Ramos (cell line): ENCODE measurements around the gene EPHB6.

Experiments used
- in situ Hi-C: fragments of 300-500 bp; cut with MboI; formaldehyde crosslinking; loops from one replicate; pipeline ENCODE4 v1.14.3; 2022; ENCODE audit warnings: low sequenced_read_pairs; ENCODE audit not compliant: unreplicated experiment

Gene EPHB6

DNA sequence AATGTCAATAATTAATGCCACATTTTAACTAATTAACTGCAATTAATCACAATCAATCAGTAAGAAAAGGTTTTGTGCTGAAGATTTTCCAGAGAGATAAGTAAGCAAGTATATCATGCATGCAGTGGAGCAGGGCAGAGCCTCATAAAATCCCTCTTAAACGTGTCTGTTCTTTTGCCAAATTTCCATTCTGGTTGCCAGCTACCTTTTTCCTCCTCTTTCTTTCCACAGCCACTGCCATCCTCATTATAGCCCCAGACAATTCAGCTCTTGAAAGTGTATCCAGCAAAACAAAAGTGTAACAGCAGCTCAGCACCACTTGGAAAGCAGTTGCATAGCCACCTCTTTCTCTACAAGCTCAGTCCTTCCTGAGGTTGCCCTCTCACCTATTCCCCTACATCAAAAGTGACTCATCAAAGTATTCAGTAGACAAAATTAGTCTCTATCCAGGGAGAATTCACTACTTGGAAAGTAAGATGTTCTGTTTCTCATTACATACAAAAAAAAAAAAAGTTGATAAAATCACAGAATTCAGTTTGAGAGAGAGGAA lies 26.9 kb upstream of the EPHB6 start:
- in situ Hi-C loops: no loop called here

DNA sequence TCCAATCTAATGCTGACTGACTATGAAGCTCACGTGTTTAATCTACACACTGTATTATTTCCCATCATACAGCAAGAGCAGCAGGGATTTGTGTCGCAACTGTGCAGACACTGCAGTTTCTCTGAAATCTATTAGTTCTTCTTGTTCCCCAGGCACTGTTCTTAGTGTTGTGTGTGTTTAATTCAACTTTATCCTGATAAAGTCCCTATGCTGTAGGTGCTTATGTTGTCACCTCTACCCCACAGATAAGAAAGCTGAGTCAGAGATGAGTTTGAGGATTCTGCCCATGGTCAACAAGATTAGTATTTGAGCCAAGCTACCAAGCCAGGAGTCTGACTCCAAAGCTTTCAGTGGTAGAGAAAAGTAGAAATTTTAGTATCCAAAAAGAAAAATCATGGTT lies 22.5 kb upstream of the EPHB6 start:
- in situ Hi-C loops: no loop called here

DNA sequence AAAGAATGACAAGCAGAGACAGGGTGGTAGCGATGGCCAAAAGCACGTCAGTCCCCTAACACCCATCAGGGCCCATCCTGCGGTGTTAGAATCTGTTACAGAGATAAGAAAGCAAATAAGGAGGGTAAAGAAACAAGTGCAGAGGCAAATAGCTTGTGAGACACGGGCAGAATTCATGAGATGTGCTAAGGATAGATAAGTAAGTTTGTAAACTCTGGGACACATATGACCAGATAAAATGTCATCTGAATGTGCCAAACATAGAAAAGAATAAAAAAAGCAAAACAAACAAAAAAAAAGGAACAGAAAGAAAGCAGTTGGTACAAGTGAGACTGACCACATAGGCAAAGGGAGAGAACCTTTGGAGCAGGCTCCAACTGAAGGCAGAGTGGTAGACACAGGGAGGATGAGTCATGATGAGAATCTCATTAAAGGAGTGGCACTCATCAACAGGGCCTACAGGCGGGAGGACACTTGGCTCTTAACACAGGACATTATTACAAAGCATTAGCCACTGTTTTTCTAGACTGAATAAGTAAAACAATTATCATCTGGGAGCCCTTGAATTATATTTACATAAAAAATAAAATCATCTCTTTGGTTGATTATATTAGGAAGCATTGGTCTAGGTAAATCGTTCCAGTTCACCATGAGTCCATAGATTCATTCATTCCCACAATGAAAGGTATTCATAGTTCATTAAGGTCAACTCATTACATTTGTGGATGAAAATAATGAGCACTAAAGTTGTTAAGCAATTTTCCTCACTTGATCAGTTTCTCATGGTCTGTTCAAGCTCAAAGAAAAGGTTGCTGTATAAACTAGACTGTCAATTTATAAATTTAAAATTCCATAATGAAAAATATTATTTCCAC lies 21.5 kb upstream of the EPHB6 start:
- in situ Hi-C loops: no loop called here

DNA sequence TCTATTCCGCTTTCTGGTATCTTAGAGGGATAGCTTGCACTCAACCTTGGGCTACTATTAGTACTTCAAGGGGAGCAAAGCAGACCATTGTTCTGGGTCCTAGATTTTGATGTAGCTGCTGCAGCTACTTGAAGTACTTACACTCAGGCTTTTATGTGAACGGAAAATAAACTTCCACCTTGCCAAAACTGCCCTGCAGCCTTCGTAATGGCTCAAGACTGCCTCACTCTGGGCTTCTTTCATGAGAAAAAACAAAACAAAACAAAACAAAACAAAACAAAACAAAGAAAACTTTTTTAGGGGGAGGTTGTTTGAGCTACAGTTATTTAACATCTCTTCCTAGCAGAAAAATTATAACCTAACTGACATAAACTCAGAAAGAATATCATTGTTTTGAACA lies 19.4 kb upstream of the EPHB6 start:
- in situ Hi-C loops: no loop called here

DNA sequence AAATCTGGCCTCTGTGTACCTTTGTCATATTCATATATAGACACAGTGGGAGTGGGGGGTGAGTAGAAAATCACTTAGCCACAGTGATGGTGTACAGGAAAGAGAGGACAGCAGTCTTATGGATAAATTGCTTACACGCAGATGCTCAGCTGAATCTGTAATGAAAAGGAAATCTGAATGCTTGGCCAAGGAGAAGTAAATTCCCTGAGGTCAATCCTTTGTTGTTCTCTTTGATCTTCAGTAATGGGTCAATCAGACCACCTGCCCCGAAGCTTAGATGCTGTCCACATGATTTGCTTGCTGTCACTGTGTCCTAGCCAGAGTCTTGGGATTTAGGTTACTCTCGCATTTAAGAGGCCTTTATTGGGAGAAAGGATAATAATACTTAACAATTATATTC lies 18.4 kb upstream of the EPHB6 start:
- in situ Hi-C loops: no loop called here

DNA sequence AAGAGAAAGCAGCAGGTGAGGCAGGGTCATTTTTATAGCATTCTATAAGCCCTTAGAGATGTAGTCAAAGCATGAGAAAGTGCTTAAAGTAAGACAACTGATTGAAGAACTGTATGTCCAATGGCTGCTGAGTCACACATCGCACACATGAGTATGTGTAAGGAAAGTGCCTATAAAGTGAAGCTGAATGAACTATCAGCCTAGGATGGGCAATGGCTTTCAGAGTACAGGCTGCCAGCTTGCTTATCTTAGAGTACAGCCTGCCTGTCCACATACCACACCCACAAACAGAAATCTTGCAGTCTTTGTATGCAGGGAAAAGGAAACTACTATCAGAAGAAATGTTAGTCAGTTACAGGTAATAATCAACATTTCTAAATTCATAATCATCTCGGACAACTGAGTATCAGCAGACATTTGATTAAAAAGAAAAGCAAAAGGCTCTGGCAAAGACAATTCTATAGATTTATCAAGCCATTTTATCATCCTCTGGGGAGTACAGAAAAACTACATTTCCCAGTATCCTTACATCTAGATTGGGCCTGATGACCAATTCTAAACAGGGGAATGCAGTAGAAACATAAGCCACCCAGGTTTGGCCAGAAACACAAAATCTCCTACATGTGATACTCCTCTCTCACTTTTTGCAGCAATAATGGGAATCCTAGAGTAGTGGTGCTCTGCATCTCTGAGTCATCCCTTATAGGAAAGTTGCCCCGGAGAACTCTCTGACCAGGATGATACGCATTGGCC lies 16.2 kb upstream of the EPHB6 start:
- in situ Hi-C loops: no loop called here

DNA sequence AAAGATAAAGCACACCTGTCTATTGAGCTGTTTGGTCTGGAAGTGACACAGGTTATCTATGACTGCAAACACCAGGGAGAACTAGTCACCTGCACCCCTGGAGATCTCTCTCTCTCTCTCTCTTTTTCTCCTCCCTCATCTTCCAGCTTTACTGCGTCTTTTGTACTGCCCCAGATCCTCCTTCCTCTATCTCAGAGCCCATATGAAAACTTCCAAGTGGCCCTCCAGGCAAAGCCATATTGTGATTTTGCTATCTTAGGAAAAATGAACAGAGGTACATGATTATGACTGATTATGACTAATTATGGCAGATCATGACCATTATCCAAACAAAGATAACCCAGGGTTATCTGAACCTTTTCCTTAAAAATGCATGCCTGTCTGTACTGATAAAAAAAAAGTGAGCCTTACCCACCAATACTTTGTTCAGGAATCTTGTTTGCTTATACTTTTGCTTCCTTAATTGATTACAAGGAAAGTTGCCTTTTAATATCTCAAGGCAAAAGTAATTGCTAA lies 12.6 kb upstream of the EPHB6 start:
- in situ Hi-C loops: no loop called here

DNA sequence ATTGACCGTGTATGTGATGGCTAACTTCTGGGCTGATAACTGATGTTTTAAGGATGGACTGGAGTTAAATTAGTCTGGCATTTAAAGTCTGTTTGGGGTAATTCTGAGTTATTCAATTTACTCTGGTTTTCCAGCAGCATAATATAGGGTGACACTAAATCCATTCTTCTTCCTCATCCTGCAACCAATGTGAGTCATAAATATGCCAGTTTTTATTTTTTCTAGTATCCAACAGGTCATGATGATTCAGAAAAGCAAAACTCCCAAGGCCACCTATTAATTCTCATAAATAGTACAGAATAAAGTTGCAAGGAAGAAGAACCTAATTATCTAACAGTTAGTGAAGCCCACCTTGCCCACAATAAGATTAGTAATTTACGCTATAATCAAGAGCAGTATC lies 7.5 kb upstream of the EPHB6 start:
- in situ Hi-C loops: no loop called here

DNA sequence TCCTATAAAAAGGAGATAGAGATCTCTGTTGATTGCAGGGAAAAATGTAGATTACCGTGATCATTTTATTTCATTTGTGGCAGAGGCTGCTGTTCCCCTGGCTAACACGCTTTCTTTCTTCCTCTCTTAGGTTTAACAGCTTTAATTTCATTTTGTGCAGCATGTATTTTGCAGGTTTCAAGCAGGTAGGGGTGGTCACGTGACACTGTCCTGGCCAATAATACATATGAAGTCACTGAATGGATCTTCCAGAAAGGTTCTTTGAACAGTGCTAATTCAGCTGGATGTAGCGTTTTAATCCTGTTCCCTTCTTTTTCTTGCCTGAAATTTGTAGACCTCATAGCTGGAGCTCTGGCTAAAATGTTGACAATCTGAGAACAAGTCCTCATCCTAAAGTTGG lies 3.6 kb upstream of the EPHB6 start:
- in situ Hi-C loops: no loop called here

DNA sequence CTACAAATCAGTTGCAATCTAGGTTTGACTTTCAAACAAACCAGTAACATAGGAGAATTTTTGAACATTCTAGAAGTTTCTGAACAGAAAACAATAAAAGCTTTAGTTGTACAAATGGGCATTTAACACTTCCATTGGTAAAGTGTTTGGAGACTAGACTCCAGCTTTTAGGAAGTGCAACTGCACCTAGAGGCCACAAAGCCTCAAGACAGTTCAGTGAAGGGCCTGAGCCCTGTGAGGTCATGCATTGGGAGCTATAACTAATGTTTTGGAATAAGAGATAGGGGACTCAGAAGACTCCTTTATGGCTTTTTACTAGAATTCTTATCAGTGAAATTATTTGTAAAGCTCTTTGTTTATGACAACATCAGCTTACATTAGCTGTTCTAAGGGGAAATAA lies 3.0 kb upstream of the EPHB6 start:
- in situ Hi-C loops: no loop called here

DNA sequence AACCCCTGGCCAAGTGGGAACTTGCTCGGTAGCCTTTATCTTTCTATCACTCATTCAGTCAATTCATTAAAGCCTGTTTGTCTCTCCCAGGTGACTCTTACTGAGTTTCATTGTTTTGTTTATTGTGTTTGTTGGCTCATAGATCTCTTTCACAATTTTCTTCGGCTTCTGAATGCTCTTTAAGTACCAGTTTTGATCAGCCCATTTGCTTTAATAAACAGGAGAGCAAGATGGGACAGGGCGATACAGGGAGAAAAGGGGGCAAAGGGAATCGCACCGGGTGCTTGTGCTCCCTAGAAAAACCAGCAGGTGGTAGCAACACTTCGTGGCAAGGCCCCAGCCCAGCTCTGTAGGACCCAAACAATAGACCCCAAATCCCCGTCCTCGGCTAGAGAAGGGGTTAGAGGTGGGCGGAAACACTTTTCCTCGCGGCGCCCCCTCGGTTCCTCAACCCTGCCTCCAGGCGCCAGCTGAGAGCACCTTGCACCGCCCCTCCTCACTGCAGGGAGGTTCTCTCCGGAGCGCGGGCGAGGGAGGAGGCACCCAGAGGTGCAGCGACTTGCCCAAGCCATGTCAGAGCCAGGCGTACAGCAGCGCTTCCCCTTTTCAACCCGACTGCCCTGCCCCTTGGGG lies 1.0 kb upstream of the EPHB6 start:
- in situ Hi-C loops: no loop called here

DNA sequence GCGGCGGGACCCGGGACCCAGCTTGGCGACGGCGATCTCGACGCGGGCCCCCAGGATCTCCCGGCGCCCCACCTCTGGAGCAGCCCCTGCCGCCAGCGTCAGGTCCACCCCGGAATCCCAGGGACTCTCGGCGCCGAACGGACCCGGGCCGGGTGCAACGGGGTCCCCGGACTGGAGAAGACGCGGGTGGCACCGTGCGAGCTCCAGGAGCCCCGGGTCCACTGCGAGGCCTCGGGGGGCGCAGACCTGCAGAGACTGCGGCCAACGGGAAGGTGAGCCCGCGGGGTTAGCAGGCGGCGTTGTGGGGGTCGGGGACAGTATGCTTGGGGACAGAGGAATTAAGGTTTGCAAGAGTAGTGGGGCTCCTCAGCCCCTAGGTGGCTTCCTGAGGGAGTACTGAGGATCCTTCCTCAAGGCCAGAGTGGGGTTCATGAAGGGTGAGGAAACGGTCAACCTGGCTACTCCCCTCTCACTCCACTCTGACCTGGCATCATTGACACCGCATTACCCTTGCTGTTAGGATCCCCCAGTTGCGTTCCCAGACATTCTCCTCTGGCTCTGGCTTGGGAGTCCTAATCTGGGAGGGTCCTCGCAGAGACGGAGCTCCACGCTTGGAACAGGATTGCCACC lies 353 bp downstream of the EPHB6 start:
- in situ Hi-C loops: no loop called here

DNA sequence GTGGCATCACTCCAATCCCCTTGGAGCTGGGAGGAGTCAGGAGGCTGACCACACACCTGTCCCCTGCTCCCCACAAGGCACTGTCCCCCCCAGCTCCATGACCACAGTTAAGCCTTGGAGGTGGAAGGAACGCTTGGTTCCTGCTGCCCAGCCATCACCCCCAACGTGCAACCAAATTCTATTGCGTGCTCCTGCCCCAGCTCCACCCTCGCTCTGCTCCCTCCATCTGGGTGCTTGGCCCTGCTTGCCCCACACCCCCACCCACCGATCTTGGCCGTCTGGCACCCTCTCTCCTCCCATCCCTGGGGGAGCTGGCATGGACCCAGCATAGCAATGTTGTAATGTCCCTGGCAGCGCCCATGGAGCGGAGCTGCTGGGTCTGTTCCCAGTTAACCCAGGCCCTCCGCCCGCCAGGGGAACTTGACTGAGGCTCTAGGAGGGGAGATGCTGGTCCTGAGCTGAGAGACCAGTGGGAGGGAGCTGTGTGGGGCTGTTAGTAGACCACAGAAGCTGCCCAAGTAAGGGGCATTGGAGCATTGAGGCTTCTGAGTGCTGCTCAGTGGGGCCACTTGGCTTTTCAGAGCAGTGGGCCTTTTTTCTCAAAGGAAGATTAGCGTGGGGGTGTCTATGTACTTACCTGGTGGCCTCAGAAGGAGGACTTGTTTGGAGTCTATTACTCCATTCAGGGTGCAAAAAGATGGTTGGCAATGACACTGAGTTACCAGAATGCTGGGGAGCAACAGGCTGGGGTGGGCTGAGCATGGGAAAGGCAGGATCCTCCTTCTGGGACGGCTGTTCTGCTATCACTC lies 1.1 kb downstream of the EPHB6 start:
- in situ Hi-C loops: no loop called here

DNA sequence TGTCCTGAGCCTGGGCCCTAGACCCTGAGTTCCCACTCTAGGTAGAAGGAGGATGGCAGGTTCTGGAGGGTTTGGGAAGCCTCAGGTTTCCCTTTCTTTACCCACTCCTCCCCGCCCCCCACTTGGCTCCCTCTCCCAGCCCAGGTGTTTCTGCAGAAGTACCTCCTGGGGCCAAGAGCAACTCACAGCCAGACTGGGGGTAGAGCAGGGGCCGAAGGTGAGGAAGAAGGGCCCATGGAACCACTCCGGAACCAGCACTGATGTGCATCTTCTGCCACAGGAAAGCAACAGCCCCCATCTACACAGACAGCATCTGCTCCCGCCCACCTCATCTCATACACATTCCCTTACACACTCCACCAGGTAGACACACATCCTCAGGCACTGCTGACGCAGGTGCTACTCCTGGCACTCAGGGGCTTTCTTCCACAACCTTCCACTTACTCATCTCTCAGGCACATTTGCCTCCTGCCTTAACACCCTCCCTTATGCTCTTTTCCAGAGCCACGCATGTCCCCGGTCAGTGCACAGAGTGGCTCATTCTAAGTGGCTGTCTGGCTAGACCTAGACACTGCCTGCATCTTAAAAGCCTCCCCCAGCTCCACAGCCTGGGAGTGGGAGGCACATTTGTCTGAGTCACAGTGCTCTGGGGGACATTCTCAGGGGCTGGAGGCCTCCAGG lies 1.8 kb downstream of the EPHB6 start:
- in situ Hi-C loops: no loop called here

DNA sequence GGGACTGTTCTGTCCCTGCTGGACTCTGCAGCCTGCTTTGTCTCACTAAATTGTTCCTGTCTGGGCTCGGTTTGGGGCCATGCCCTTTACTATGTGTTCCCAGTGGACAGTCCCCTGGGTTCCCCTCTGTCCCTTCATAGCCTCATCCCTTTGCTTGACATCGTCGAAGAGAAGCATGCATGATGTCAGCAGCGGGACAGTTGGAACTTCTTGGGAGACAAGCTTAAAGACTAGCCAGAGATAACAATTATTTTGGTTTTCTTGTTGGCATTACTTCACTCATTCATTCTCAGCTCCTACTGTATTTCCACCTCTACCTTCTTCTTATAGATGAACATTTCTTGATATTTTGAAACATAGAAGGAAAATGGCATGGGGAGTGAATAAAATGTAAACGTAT lies 2.7 kb downstream of the EPHB6 start:
- in situ Hi-C loops: no loop called here

DNA sequence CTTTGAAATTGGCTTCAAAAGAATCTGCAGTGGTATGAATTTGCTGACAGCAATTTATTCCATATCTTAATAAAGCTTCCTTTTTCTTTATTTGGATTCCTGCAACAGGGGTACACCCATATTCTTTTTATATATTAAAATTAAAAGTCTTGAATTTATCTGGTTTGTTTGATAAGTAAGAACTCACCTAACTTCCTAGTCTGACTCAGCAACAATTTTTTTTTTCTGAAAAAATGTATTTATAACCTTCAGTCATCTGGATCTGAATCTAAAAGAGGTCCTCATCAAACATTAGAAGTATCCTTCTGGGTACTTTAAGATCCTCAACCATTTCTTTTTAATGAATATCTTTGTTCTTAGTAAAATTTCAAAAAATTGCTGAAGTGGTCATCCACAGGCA lies 4.5 kb downstream of the EPHB6 start:
- in situ Hi-C loops: no loop called here

DNA sequence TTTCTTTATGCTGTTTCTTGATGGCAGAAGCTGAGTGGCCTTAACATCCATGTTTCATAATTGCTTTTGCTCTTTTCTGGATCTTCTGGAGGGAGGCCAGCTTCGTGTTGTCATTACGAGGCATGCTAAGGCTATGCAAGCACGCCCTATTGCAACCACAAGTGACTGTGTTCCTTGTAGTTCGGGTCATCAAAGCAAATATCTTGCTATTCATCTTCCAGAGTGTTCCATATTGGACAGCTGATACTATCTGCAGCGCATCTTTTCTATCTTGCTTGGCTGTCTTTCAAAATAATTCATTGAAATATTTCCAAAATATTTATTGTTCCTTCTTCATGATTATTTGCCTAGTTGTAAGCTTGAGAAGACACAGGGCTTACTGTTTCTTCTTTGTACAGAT lies 5.0 kb downstream of the EPHB6 start:
- in situ Hi-C loops: no loop called here

DNA sequence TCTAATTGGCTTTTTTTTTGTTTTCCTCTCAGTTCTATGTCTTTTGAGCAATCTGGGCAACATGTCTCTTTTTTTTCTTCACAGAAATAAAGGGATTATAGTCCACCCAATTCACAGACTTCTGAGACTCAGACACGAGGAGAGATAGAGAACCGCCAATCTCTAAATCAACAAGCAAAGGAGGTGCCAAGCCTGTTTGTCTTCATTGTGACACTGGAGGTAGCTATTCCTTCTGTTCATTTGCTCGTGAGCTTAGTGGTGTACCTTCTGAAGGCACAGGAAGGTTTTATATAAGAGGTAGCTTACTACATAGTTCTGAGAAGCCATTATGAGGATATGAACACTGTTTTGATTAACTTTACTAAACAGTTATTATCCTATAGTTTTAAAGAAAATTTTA lies 6.1 kb downstream of the EPHB6 start:
- in situ Hi-C loops: no loop called here

DNA sequence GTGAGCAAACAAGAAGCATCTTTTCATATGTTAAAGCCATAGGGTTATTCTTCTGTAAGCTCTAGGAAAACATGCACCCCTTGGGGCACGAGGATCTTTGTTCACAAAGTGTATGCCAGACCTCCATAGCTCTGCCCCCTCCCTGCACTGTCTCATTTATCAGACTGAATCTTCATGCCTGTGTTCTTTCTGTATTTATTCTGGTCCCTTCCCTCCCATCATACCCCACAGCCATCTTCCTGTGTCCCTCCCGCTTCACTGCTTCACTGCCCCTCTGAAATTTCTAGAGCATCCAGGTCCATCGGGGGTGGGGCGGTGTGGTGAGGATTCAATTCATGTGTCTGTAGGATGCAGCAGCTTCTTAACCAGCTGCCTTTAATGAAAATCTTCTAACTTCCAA lies 7.5 kb downstream of the EPHB6 start:
- in situ Hi-C loops: no loop called here
